Esophagus squamous epithelium (tissue), 5 donors: ENCODE results near the gene SH3RF1. TPM values are rescaled to one million over a fixed set of nuclear protein-coding genes. Genes with fewer than 3 reads are reported as not detected.

Experiments
- DNase-seq: peaks from one replicate; lab custom pipeline; 2025; lab: John Stamatoyannopoulos, UW
- H3K27ac ChIP-seq, 4 donors: fragments of 200-600 bp; sonication (generic); one replicate each; pipeline ENCODE4 v1.5.1; 2016 to 2019; ENCODE audit warnings: mild to moderate bottlenecking in 1 of 4
- H3K27me3 ChIP-seq, 4 donors: fragments of 200-600 bp; sonication (generic); 1 replicate in 3 of 4; 2 replicates in 1 of 4; pipeline versions ENCODE4 v1.5.1 to v1.6.0; 2017 to 2021; ENCODE audit warnings: antibody characterized with exemption in 1 of 4
- H3K36me3 ChIP-seq, 3 donors: fragments of 200-600 bp; sonication (generic); one replicate each; pipeline ENCODE4 v1.5.1; 2016 to 2019
- H3K4me1 ChIP-seq, 3 donors: fragments of 200-600 bp; sonication (generic); one replicate each; pipeline ENCODE4 v1.5.1; 2017 to 2019
- H3K4me3 ChIP-seq, 4 donors: fragments of 200-600 bp; sonication (generic); 1 replicate in 3 of 4; 2 replicates in 1 of 4; pipeline ENCODE4 v1.5.1; 2016 to 2019; ENCODE audit warnings: mild to moderate bottlenecking in 2 of 4, moderate library complexity in 1 of 4
- H3K9me3 ChIP-seq, 3 donors: fragments of 200-600 bp; sonication (generic); one replicate each; pipeline ENCODE4 v1.5.1; 2016 to 2019
- CTCF ChIP-seq, 6 experiments: fragments of 450-650 bp in 4 of 6; fragments of 200-600 bp in 2 of 6; sonication (generic) in 2 of 6; IDR thresholded peaks; one replicate each; pipeline ENCODE4 v1.5.1; 2016 to 2019; ENCODE audit warnings: antibody characterized with exemption in 6 of 6, mild to moderate bottlenecking in 4 of 6, moderate library complexity in 4 of 6
- POLR2A ChIP-seq, 4 donors: fragments of 450-650 bp; IDR thresholded peaks; one replicate each; pipeline ENCODE4 v1.6.1; 2017; ENCODE audit warnings: antibody characterized with exemption in 4 of 4, mild to moderate bottlenecking in 4 of 4, moderate library complexity in 3 of 4
- WGBS, 2 donors: methylation state at CpG; one replicate each; pipeline ENCODE4 v1.1.5; 2018; 5-methylcytosine and 5-hydroxymethylcytosine counted together
- intact Hi-C: fragments of 100-400 bp; cut with DNase I; formaldehyde crosslinking; loops from one replicate; pipeline ENCODE4 v1.15.0; 2022
- total RNA-seq, 4 donors: library from RNA; depleted of rRNA; stranded (reverse); fragments of >200 nt; gene quantifications; one replicate each; pipeline ENCODE4 v1.1.0, GENCODE V29; 2016
- donor health status: DM: yes; HTN: yes; CAD: no.

The SH3RF1 gene
- total RNA-seq, 4 donors from 2014 or later: 3.9 to 9.3 (median 5.7) TPM

DNA sequence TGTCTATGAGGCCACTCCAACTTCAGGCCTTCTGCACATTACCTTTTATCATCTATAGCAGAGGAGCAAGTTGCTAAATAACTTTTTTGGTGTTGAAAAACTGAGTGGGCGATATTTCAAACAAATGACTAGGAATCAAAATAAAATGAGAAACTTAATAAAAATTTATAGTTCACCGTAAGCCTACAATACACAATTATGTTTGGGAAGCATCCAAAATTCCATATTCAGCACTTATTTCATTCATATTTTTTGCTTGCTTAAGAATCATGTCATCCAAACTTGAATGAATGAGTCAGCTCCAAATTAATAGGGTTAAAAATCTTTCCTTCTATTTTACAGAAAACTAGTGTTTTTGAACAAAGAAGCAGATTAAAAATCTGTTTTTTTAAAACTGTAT lies 119.1 kb downstream of the SH3RF1 start:
- H3K27me3 ChIP-seq: no peaks in the 10 kb centered on the region
- no peaks in the 10 kb centered on the region for H3K9me3 ChIP-seq
- no peak for TF ChIP-seq CTCF (IDR thresholded peaks at IDR 0.05)
- no peak for TF ChIP-seq POLR2A (IDR thresholded peaks at IDR 0.05)
- DNase-seq: no peak
- peaks cover 0 to 21% (median 3%) of the 10 kb centered on the region in 3 donors for H3K4me1 ChIP-seq
- H3K36me3 ChIP-seq: peaks cover 0 to 17% (median 0%) of the 10 kb centered on the region in 3 donors
- no peak overlapping the region for H3K4me3 ChIP-seq
- WGBS, 2 donors: 62% methylated on average over 2 of the region's 2 CpGs
- H3K27ac ChIP-seq: no peak overlapping the region
- intact Hi-C loops: no loop called here

- Histone ChIP-seq H3K9me3 (no peaks in the 10 kb centered on the region), H3K4me1 (peaks cover 0 to 21% (median 3%) of the 10 kb centered on the region in 3 donors), H3K27ac (no peak overlapping the region), H3K36me3 (peaks cover 0 to 12% (median 0%) of the 10 kb centered on the region in 3 donors), H3K27me3 (no peaks in the 10 kb centered on the region), H3K4me3 (no peak overlapping the region)
- no peak for DNase-seq
- TF ChIP-seq POLR2A (IDR thresholded peaks at IDR 0.05) (no peak), CTCF (IDR thresholded peaks at IDR 0.05) (no peak)
- 90 to 95% methylated on average over 5 of the region's 5 CpGs for WGBS, 2 donors
- intact Hi-C loops: no loop called here
These were observed 120.0 kb downstream of the SH3RF1 start for GRCh38 chr4:169150806-169151205.

- H3K27me3 ChIP-seq: no peaks in the 10 kb centered on the region
- no peak for DNase-seq
- intact Hi-C loops: no loop called here
- no peaks in the 10 kb centered on the region for H3K9me3 ChIP-seq
- H3K4me1 ChIP-seq: peaks cover 0 to 11% (median 3%) of the 10 kb centered on the region in 3 donors
- TF ChIP-seq POLR2A (IDR thresholded peaks at IDR 0.05): no peak
- WGBS, 2 donors: 76 to 83% methylated on average over 4 of the region's 4 CpGs
- H3K4me3 ChIP-seq: no peak overlapping the region
- no peaks in the 10 kb centered on the region for H3K36me3 ChIP-seq
- no peak overlapping the region for H3K27ac ChIP-seq
These were observed 121.9 kb downstream of the SH3RF1 start for GRCh38 chr4:169148885-169149284.

DNA sequence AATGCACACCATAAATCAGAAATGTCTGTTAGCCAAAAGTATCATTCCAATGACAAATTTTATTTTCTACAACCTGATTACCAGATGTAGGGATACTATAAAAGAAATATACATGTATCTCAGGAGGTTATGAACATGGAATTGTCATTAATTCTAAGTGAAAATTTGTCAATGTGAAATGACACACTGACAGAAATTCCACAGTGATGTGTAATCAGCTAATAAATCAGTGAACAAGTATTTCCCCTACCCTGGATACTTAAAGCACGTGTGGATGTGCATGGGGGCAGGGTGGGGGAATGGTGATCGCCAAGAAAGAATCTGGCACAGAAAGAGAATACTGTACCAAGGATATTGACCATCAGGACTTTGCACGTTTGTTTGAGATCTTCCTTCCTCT lies 123.6 kb downstream of the SH3RF1 start:
- TF ChIP-seq POLR2A (IDR thresholded peaks at IDR 0.05) (no peak), CTCF (IDR thresholded peaks at IDR 0.05) (no peak)
- Histone ChIP-seq H3K4me1 (no peaks in the 10 kb centered on the region), H3K36me3 (no peaks in the 10 kb centered on the region), H3K4me3 (no peak overlapping the region), H3K27ac (no peak overlapping the region), H3K9me3 (no peaks in the 10 kb centered on the region), H3K27me3 (no peaks in the 10 kb centered on the region)
- intact Hi-C loops: no loop called here
- 60 to 64% methylated on average over 3 of the region's 3 CpGs for WGBS, 2 donors
- DNase-seq: no peak

DNA sequence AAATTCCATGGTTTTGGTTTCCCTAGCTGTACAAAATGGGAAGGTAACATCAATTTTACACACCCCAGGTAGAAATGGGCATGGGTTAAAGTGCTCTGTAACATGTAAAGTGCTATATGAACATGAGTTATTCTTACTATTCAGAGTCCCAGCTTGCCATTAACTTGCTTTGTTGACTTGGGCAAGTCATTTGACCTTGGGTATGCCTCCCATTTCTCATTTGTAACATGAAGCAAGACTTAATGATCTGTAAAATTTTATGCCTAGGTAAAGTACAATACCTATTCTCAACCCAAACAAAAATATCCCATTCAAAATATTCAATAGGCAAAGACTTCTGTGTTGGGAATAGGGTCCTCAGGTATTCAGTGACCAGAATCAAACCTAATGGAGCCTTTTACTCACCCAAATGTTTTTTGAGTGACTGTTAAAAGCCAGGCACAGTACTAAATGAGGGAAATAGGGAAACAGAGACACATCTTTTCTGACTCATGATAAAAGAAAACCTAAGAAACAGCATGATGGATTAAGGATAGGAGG lies 126.6 kb downstream of the SH3RF1 start:
- Histone ChIP-seq H3K4me3 (no peak overlapping the region), H3K4me1 (no peaks in the 10 kb centered on the region), H3K9me3 (no peaks in the 10 kb centered on the region), H3K27me3 (no peaks in the 10 kb centered on the region), H3K36me3 (no peaks in the 10 kb centered on the region), H3K27ac (no peak overlapping the region)
- no peak for DNase-seq
- no peak for TF ChIP-seq POLR2A (IDR thresholded peaks at IDR 0.05)
- TF ChIP-seq CTCF (IDR thresholded peaks at IDR 0.05): no peak
- intact Hi-C loops: no loop called here

GRCh38 chr4:169143335-169143734 lies 127.4 kb downstream of the SH3RF1 start:
- H3K9me3 ChIP-seq: no peaks in the 10 kb centered on the region
- WGBS, 2 donors: 83 to 98% methylated on average over 7 to 9 of the region's 9 CpGs
- H3K4me1 ChIP-seq: no peaks in the 10 kb centered on the region
- no peaks in the 10 kb centered on the region for H3K27me3 ChIP-seq
- no peak overlapping the region for H3K4me3 ChIP-seq
- H3K36me3 ChIP-seq: no peaks in the 10 kb centered on the region
- no peak for DNase-seq
- no peak overlapping the region for H3K27ac ChIP-seq
- TF ChIP-seq POLR2A (IDR thresholded peaks at IDR 0.05) (no peak), CTCF (IDR thresholded peaks at IDR 0.05) (no peak)
- intact Hi-C loops: no loop called here
